Endothelial cell of umbilical vein (primary cell): ENCODE data around the gene CD53. TPM values are rescaled to one million over a fixed set of nuclear protein-coding genes. Genes with fewer than 3 reads are reported as not detected.

Experiments used
- BruUV-seq: library from RNA; stranded (reverse); fragments of 400-500 nt; replicated peaks from 2 replicates; lab custom pipeline; 2021; lab: Mats Ljungman, UMichigan
- CTCF ChIA-PET: fragments of 300-600, 350-600 bp; sonication (Branson Sonifier 250); formaldehyde crosslinking; loops from one replicate; lab custom pipeline; 2021; ENCODE audit warnings: antibody characterized with exemption, inconsistent platforms; lab: Charles Lee
- POLR2A ChIA-PET: fragments of 300-600, 350-600 bp; sonication (Branson Sonifier 250); formaldehyde crosslinking; loops from one replicate; lab custom pipeline; 2021; ENCODE audit warnings: antibody characterized with exemption, inconsistent platforms; lab: Charles Lee
- DNase-seq: peaks from one replicate; pipeline ENCODE4 v3.0.0-alpha.2; 2011; ENCODE audit warnings: low read depth, low spot score
- FAIRE-seq: peaks from 2 replicates; lab custom pipeline; 2011; peaks lifted over from hg19 to GRCh38; lab: Jason Lieb, UNC
- H2AFZ ChIP-seq: 2 replicates; pipeline ENCODE4 v1.6.0; 2012; ENCODE audit warnings: low read depth, low read length, control low read depth, inconsistent platforms
- H3K27ac ChIP-seq: 2 replicates; pipeline ENCODE4 v1.5.1; 2011; ENCODE audit warnings: low read depth, mild to moderate bottlenecking, control low read depth, low read length, moderate library complexity; ENCODE audit not compliant: insufficient read depth
- H3K27me3 ChIP-seq, 2 experiments: 2 replicates each; pipeline versions ENCODE4 v1.6.0 to v1.6.1; 2011; ENCODE audit warnings: low read length in 2 of 2, mixed read lengths in 1 of 2; ENCODE audit not compliant: control insufficient read depth in 2 of 2, insufficient read depth in 2 of 2
- H3K36me3 ChIP-seq, 2 experiments: 2 replicates in 1 of 2; 3 replicates in 1 of 2; pipeline ENCODE4 v1.5.1; 2011; ENCODE audit warnings: low read length in 2 of 2, mild to moderate bottlenecking in 1 of 2, moderate library complexity in 1 of 2; ENCODE audit not compliant: control insufficient read depth in 2 of 2, insufficient read depth in 2 of 2; ENCODE audit errors: extremely low read depth in 1 of 2
- H3K4me1 ChIP-seq: 3 replicates; pipeline ENCODE4 v1.5.1; 2011; ENCODE audit warnings: mild to moderate bottlenecking, low read length; ENCODE audit not compliant: control insufficient read depth, insufficient read depth; ENCODE audit errors: extremely low read depth
- H3K4me2 ChIP-seq: 2 replicates; pipeline ENCODE4 v1.6.1; 2011; ENCODE audit warnings: low read length, control low read depth, mixed read lengths; ENCODE audit not compliant: insufficient read depth
- H3K4me3 ChIP-seq, 3 experiments: fragments of 200-600 bp in 1 of 3; sonication (generic), shearing (Covaris generic) in 1 of 3; replicated peaks in 1 of 3; 2 replicates each; pipeline ENCODE4 v1.5.1; 2011 to 2016; ENCODE audit warnings: control low read depth in 3 of 3, low read length in 3 of 3, mild to moderate bottlenecking in 2 of 3, inconsistent platforms in 1 of 3, low read depth in 1 of 3, moderate library complexity in 1 of 3; ENCODE audit not compliant: insufficient read depth in 1 of 3
- H3K79me2 ChIP-seq: 2 replicates; pipeline ENCODE4 v1.6.0; 2012; ENCODE audit warnings: low read length, inconsistent platforms; ENCODE audit not compliant: control insufficient read depth, insufficient read depth
- H3K9ac ChIP-seq: replicated peaks from 2 replicates; pipeline ENCODE3; 2011; ENCODE audit warnings: low read length, control low read depth; ENCODE audit not compliant: insufficient read depth; ENCODE audit errors: extremely low read depth
- H3K9me1 ChIP-seq: replicated peaks from 3 replicates; pipeline ENCODE4 v1.6.0; 2011; ENCODE audit warnings: mild to moderate bottlenecking, low read length; ENCODE audit not compliant: control insufficient read depth, insufficient read depth; ENCODE audit errors: extremely low read depth
- H3K9me3 ChIP-seq: replicated peaks from 2 replicates; pipeline ENCODE4 v1.5.1; 2012; ENCODE audit warnings: low read length, inconsistent platforms; ENCODE audit not compliant: control insufficient read depth, insufficient read depth
- H4K20me1 ChIP-seq: replicated peaks from 2 replicates; pipeline ENCODE3; 2011; ENCODE audit warnings: mild to moderate bottlenecking, low read length; ENCODE audit not compliant: control insufficient read depth, insufficient read depth; ENCODE audit errors: extremely low read depth
- CTCF ChIP-seq, 2 donors: IDR thresholded peaks; 1 replicate in 1 of 2; 2 replicates in 1 of 2; pipeline ENCODE4 v1.5.1; 2011; ENCODE audit warnings: low read length in 2 of 2, mild to moderate bottlenecking in 2 of 2, moderate library complexity in 2 of 2, control low read depth in 1 of 2, inconsistent platforms in 1 of 2, low read depth in 1 of 2; ENCODE audit not compliant: insufficient read depth in 1 of 2; ENCODE audit errors: extremely low read depth in 1 of 2
- EZH2 ChIP-seq: IDR thresholded peaks from 2 replicates; pipeline ENCODE4 v1.6.1; 2012; ENCODE audit warnings: borderline replicate concordance, low read depth, mild to moderate bottlenecking, moderate library complexity, low read length, inconsistent platforms; ENCODE audit not compliant: severe bottlenecking
- FOS ChIP-seq: IDR thresholded peaks from 2 replicates; pipeline ENCODE4 v1.6.1; 2011; ENCODE audit warnings: mild to moderate bottlenecking, low read length, moderate library complexity, borderline replicate concordance; ENCODE audit not compliant: insufficient read depth
- GATA2 ChIP-seq: IDR thresholded peaks from 2 replicates; pipeline ENCODE4 v1.7.0; 2011; ENCODE audit warnings: low read depth, mild to moderate bottlenecking, moderate library complexity, mixed read lengths, low read length; ENCODE audit not compliant: insufficient read length, insufficient read depth
- JUN ChIP-seq: IDR thresholded peaks from 2 replicates; pipeline ENCODE4 v1.6.1; 2011; ENCODE audit warnings: borderline replicate concordance, low read depth; ENCODE audit not compliant: insufficient read length, insufficient read depth
- MAX ChIP-seq: IDR thresholded peaks from 2 replicates; pipeline ENCODE4 v1.6.1; 2011; ENCODE audit not compliant: insufficient read depth, insufficient read length
- MYC ChIP-seq: IDR thresholded peaks from one replicate; pipeline ENCODE4 v1.6.1; 2011; ENCODE audit warnings: mild to moderate bottlenecking, low read depth, low read length
- POLR2A ChIP-seq: IDR thresholded peaks from 2 replicates; pipeline ENCODE4 v1.6.1; 2012; ENCODE audit warnings: low read depth, mild to moderate bottlenecking, control low read depth, low read length
- POLR2AphosphoS5 ChIP-seq: IDR thresholded peaks from 2 replicates; pipeline ENCODE4 v1.6.1; 2012; ENCODE audit warnings: low read depth, mild to moderate bottlenecking, control low read depth, low read length, moderate library complexity; ENCODE audit not compliant: insufficient read depth
- dilution Hi-C: fragments of 300-500 bp; cut with MboI; formaldehyde crosslinking; loops from one replicate; pipeline ENCODE4 v1.15.0; 2019; ENCODE audit warnings: low sequenced_read_pairs; ENCODE audit not compliant: extremely low pct_ligation_motif_present
- intact Hi-C: fragments of 100-400 bp; cut with micrococcal nuclease; formaldehyde crosslinking; loops from one replicate; pipeline ENCODE4 v1.10.0; 2022
- polyA plus RNA-seq, 4 experiments: library from polyadenylated mRNA; depleted of rRNA in 3 of 4; stranded (reverse) in 3 of 4; unstranded in 1 of 4; fragments of >200 nt; gene quantifications; 2 replicates each; pipeline versions ENCODE4 v1.2.1 to v1.2.3, GENCODE V29; 2011 to 2012; ENCODE audit warnings: missing spikeins in 1 of 4
- total RNA-seq: library from RNA; stranded (reverse); gene quantifications from 2 replicates; pipeline ENCODE4 v1.2.3, GENCODE V29; 2021

CD53 gene
- total and polyA plus RNA-seq, 2 donors (not counting 3 experiments of a cell fraction or from before 2014, with no cell fraction given), result 0.35 TPM; not detected in 1

- H3K36me3 ChIP-seq, result no peaks in the 10 kb centered on the region
- no peaks in the 10 kb centered on the region for H3K79me2 ChIP-seq
- H3K4me1 ChIP-seq, result no peaks in the 10 kb centered on the region
- H3K27me3 ChIP-seq, result no peaks in the 10 kb centered on the region
- H2AFZ ChIP-seq, result no peak overlapping the region
- no peaks in the 10 kb centered on the region for H3K9me3 ChIP-seq
- no peak overlapping the region for H3K4me3 ChIP-seq
- H3K9ac ChIP-seq, result no peak overlapping the region
- no peaks in the 10 kb centered on the region for H3K9me1 ChIP-seq
- H3K27ac ChIP-seq, result no peak overlapping the region
- POLR2A ChIA-PET, result no interaction called here
- DNase-seq (no peak), FAIRE-seq (no peak)
- dilution Hi-C loops, result no loop called here
- H4K20me1 ChIP-seq, result no peaks in the 10 kb centered on the region
- no peak overlapping the region for H3K4me2 ChIP-seq
- no TSS peak for BruUV-seq
- no peak for TF ChIP-seq POLR2A
- no peak for TF ChIP-seq JUN
- no peak for TF ChIP-seq POLR2AphosphoS5
- no peak for TF ChIP-seq MAX
- TF ChIP-seq FOS, result no peak
- TF ChIP-seq CTCF (IDR thresholded peaks at IDR 0.05; ENCODE audit: extremely low read depth in 1 of 2, insufficient read depth in 1 of 2, low read depth in 1 of 2, low read length in 2 of 2), result no peak
- TF ChIP-seq MYC, result no peak
- no peak for TF ChIP-seq GATA2
- TF ChIP-seq EZH2, result no peak
- CTCF ChIA-PET, result no interaction called here
- intact Hi-C loops, result no loop called here
These were observed 19.8 kb upstream of the CD53 start for GRCh38 chr1:110853135-110853534.
